Neutrophil (primary cell): Measurements from ENCODE around the gene C5orf63.

Experiments
- H3K27ac ChIP-seq: fragments of 200-600 bp; sonication (generic); 2 replicates; pipeline ENCODE4 v1.5.1; 2016; ENCODE audit warnings: mild to moderate bottlenecking, moderate library complexity
- H3K27me3 ChIP-seq: fragments of 200-600 bp; sonication (generic); 2 replicates; pipeline ENCODE4 v1.6.0; 2016; ENCODE audit warnings: mild to moderate bottlenecking
- H3K36me3 ChIP-seq: fragments of 200-600 bp; sonication (generic); 2 replicates; pipeline ENCODE4 v1.5.1; 2017
- H3K4me1 ChIP-seq, 2 experiments: fragments of 200-600 bp in 1 of 2; sonication (generic) in 1 of 2; 1 replicate in 1 of 2; 2 replicates in 1 of 2; pipeline versions ENCODE4 v1.5.1 to v1.6.1; 2013 to 2016; ENCODE audit warnings: low read depth in 1 of 2, low read length in 1 of 2, mild to moderate bottlenecking in 1 of 2, moderate library complexity in 1 of 2; ENCODE audit not compliant: control insufficient read depth in 1 of 2, insufficient read depth in 1 of 2
- H3K4me3 ChIP-seq, 2 experiments: fragments of 200-600 bp in 1 of 2; sonication (generic) in 1 of 2; 1 replicate in 1 of 2; 2 replicates in 1 of 2; pipeline ENCODE4 v1.5.1; 2013 to 2016; ENCODE audit warnings: low read depth in 1 of 2, low read length in 1 of 2, mild to moderate bottlenecking in 1 of 2, moderate library complexity in 1 of 2
- H3K9me3 ChIP-seq: fragments of 200-600 bp; sonication (generic); 2 replicates; pipeline ENCODE4 v1.5.1; 2016
- TF ChIP-seq, protein P1 (sequence below): fragments of 200-600 bp; sonication (generic); IDR thresholded peaks from 2 replicates; pipeline ENCODE4 v1.5.1; 2016; ENCODE audit warnings: antibody characterized with exemption

Gene C5orf63

DNA sequence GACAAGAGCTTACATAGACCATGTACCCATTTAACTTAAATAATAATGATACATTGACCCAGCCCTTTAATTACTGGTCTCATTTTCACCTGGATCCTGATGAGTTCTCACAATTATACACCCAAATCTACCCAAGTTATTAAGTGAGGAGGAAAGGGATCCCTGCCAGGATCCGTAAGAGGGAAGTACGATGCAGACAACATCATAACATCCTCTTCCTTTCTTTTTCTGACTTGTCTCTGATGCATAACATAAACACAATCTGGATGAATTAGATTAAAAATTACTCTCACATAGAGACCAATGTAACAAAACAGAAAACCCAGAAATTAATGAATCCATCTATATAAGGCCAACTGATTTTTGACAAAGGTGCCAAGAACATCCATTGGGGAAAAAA, 59.9 kb downstream of the C5orf63 start:
- TF ChIP-seq, protein P1, sequence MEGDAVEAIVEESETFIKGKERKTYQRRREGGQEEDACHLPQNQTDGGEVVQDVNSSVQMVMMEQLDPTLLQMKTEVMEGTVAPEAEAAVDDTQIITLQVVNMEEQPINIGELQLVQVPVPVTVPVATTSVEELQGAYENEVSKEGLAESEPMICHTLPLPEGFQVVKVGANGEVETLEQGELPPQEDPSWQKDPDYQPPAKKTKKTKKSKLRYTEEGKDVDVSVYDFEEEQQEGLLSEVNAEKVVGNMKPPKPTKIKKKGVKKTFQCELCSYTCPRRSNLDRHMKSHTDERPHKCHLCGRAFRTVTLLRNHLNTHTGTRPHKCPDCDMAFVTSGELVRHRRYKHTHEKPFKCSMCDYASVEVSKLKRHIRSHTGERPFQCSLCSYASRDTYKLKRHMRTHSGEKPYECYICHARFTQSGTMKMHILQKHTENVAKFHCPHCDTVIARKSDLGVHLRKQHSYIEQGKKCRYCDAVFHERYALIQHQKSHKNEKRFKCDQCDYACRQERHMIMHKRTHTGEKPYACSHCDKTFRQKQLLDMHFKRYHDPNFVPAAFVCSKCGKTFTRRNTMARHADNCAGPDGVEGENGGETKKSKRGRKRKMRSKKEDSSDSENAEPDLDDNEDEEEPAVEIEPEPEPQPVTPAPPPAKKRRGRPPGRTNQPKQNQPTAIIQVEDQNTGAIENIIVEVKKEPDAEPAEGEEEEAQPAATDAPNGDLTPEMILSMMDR = no peak
- Histone ChIP-seq H3K4me3 (no peak overlapping the region), H3K27me3 (no peaks in the 10 kb centered on the region), H3K27ac (no peak overlapping the region), H3K9me3 (no peaks in the 10 kb centered on the region), H3K4me1 (no peaks in the 10 kb centered on the region), H3K36me3 (no peaks in the 10 kb centered on the region)

DNA sequence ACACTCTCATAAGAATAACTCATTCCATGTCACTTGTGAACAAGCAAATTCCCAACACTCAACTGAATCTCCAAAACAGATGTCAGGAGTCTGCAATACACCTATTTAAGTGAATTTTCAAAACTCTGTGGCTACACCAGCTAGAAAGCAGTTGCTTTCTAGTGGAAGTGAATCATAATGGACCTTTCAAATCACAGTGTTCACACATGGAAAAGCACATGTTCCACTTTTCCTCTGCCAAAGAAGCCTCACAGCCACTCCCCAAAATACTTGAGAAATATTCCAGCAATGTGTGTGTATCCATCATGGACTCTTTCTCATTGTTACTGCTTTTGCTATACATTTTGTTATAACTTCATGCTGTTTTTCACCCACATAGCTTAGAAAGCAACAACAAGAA, 60.4 kb downstream of the C5orf63 start:
- Histone ChIP-seq H3K4me1 (no peaks in the 10 kb centered on the region), H3K9me3 (no peaks in the 10 kb centered on the region), H3K4me3 (no peak overlapping the region), H3K27ac (no peak overlapping the region), H3K27me3 (no peaks in the 10 kb centered on the region), H3K36me3 (no peaks in the 10 kb centered on the region)
- TF ChIP-seq, protein P1 = no peak

DNA sequence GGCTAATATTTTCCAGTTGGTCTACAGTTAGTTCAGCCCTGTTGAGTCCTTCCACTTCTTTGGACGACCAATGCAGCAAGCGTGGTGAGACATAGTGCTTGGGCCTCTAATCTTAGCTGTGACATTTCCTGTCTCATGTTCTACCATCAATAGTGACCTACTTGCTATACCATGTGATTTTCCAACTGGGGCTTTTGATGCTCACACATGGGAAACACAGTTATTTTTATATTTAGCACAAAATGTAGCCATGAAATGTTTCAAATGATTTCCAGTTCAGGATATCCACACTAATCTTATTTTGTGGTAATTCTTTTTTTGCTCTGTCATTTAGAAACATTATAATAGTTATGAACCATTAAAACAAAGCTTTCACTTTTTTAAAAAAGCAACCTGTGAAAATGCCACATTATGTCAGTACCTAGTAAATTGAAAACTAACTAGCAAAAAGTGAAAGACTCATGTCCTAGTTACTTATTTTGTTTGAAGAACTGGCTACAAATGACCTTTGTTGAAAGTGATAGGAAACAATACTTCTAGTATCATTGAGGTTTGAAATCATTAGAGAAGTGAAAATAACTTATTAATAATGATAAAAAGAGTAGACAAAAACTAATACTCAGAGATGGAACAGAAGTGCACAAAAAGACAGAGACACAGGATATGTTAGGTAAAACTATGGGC, 61.2 kb downstream of the C5orf63 start:
- Histone ChIP-seq H3K27ac (no peak overlapping the region), H3K27me3 (no peaks in the 10 kb centered on the region)
- TF ChIP-seq, protein P1 = no peak

DNA sequence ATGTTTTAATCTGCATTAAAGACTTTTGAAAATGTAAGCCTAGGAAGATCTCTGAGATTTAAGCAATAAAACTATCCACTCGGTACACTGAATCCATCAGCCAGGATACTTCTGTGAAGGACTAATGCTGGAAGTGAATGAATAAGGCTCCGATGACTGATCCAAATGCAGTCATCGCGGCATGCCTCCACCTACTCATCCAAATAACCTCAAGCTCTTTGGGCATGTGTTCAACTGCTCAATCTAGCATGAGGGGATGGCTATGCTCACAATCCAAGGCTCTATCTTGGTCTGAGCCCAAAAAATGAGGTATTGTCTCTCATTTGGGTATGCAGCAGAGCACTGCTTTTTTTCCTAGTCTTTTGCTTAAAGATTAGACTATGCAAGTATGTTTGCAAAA, 62.1 kb downstream of the C5orf63 start:
- H3K36me3 ChIP-seq = no peaks in the 10 kb centered on the region
- H3K27ac ChIP-seq = no peak overlapping the region
- H3K27me3 ChIP-seq = no peaks in the 10 kb centered on the region
- TF ChIP-seq, protein P1 = no peak
- no peaks in the 10 kb centered on the region for H3K4me1 ChIP-seq
- no peaks in the 10 kb centered on the region for H3K9me3 ChIP-seq
- H3K4me3 ChIP-seq = no peak overlapping the region

More for the DNA sequence above, 61.2 kb downstream of the C5orf63 start:
- no peaks in the 10 kb centered on the region for H3K4me1 ChIP-seq
- H3K9me3 ChIP-seq = no peaks in the 10 kb centered on the region
- no peak overlapping the region for H3K4me3 ChIP-seq
- H3K36me3 ChIP-seq = no peaks in the 10 kb centered on the region

DNA sequence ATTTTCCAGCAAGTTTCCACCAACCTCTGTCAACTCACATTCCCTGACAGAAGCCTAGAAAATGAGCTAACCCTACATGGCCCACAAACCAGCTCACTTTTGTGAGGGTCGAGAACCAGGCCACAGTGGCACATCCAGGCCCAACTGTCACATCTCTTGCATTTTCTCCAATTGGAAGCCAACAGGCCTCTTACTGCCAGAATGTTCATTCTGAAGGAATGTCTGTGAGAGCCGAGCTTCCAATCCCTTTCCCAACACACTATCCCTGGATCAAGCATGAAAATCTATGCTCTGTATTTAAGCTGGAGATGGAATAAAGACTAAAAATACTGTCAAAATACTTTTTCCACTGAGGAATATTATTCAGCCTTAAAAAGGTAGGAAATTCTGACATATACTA, 62.9 kb downstream of the C5orf63 start:
- H3K4me3 ChIP-seq = no peak overlapping the region
- no peaks in the 10 kb centered on the region for H3K36me3 ChIP-seq
- no peak overlapping the region for H3K27ac ChIP-seq
- no peaks in the 10 kb centered on the region for H3K4me1 ChIP-seq
- no peaks in the 10 kb centered on the region for H3K9me3 ChIP-seq
- TF ChIP-seq, protein P1 = no peak
- H3K27me3 ChIP-seq = no peaks in the 10 kb centered on the region
